GM23338 (cell line): Measurements from ENCODE around the gene CNNM2. TPM values are rescaled to one million over a fixed set of nuclear protein-coding genes. Genes with fewer than 3 reads are reported as not detected.

Experiments used
- ATAC-seq: fragments of 200-7000 bp; cut with Tn5 transposase; 3 replicates; pipeline ENCODE4 v1.9.1; 2020
- DNase-seq: peaks from one replicate; pipeline ENCODE4 v3.0.0-alpha.2; 2015; ENCODE audit warnings: low spot score
- H2AFZ ChIP-seq: fragments of 200-600 bp; sonication (generic); 2 replicates; pipeline ENCODE4 v1.8.0; 2016; ENCODE audit warnings: antibody characterized with exemption, mild to moderate bottlenecking, moderate library complexity
- H3F3A ChIP-seq: fragments of 200-600 bp; sonication (generic); replicated peaks from 2 replicates; pipeline ENCODE4 v1.8.0; 2017; ENCODE audit warnings: antibody characterized with exemption, mixed run types, low read depth
- H3K27ac ChIP-seq: fragments of 200-600 bp; sonication (generic); 2 replicates; pipeline ENCODE4 v1.6.1; 2016; ENCODE audit warnings: low read depth
- H3K27me3 ChIP-seq: fragments of 200-600 bp; sonication (generic); 2 replicates; pipeline ENCODE4 v1.8.0; 2016; ENCODE audit warnings: mild to moderate bottlenecking, mixed run types, moderate library complexity; ENCODE audit not compliant: insufficient read depth
- H3K36me3 ChIP-seq: fragments of 200-600 bp; sonication (generic); 2 replicates; pipeline ENCODE4 v1.8.0; 2016; ENCODE audit warnings: mild to moderate bottlenecking; ENCODE audit not compliant: insufficient read depth
- H3K4me1 ChIP-seq: fragments of 200-600 bp; sonication (generic); 2 replicates; pipeline ENCODE4 v1.8.0; 2016; ENCODE audit warnings: mild to moderate bottlenecking, moderate library complexity; ENCODE audit not compliant: insufficient read depth
- H3K4me2 ChIP-seq: fragments of 200-600 bp; sonication (generic); 2 replicates; pipeline ENCODE4 v1.7.1; 2017; ENCODE audit warnings: mixed run types
- H3K4me3 ChIP-seq: fragments of 200-600 bp; sonication (generic); 2 replicates; pipeline ENCODE4 v1.6.1; 2016; ENCODE audit warnings: mixed run types
- H3K79me2 ChIP-seq: fragments of 200-600 bp; sonication (generic); replicated peaks from 2 replicates; pipeline ENCODE4 v1.8.0; 2017; ENCODE audit warnings: mild to moderate bottlenecking; ENCODE audit not compliant: insufficient read depth
- H3K9me2 ChIP-seq: fragments of 200-600 bp; sonication (generic); 2 replicates; pipeline ENCODE4 v1.8.0; 2017; ENCODE audit not compliant: insufficient read depth
- H4K20me1 ChIP-seq: fragments of 200-600 bp; sonication (generic); replicated peaks from 2 replicates; pipeline ENCODE4 v1.8.0; 2017; ENCODE audit warnings: mild to moderate bottlenecking; ENCODE audit not compliant: insufficient read depth
- H3K27ac Mint-ChIP-seq: 2 replicates; pipeline ENCODE4 v1.8.0; 2020; ENCODE audit warnings: inconsistent platforms, mild to moderate bottlenecking, moderate library complexity, mixed read lengths
- H3K27me3 Mint-ChIP-seq: 3 replicates; pipeline ENCODE4 v1.8.0; 2022; ENCODE audit warnings: low read depth, mild to moderate bottlenecking, moderate library complexity, mixed read lengths, inconsistent platforms; ENCODE audit not compliant: insufficient read depth, poor library complexity
- H3K36me3 Mint-ChIP-seq: 3 replicates; pipeline ENCODE4 v1.8.0; 2021; ENCODE audit warnings: low read depth, mild to moderate bottlenecking, inconsistent platforms, moderate library complexity, mixed read lengths
- H3K4me1 Mint-ChIP-seq: 3 replicates; pipeline ENCODE4 v1.8.0; 2020; ENCODE audit warnings: mild to moderate bottlenecking, inconsistent platforms, mixed read lengths
- H3K4me3 Mint-ChIP-seq: 3 replicates; pipeline ENCODE4 v1.8.0; 2021; ENCODE audit warnings: moderate library complexity, mild to moderate bottlenecking, inconsistent platforms, mixed read lengths
- H3K9me3 Mint-ChIP-seq: 3 replicates; pipeline ENCODE4 v1.8.0; 2020; ENCODE audit warnings: moderate library complexity, mild to moderate bottlenecking, inconsistent platforms, mixed read lengths
- CREB1 ChIP-seq: fragments of 250-450 bp; sonication (Bioruptor Pico); IDR thresholded peaks from 2 replicates; pipeline ENCODE4 v1.5.0; 2020; ENCODE audit warnings: low read depth, mild to moderate bottlenecking, moderate library complexity
- CTCF ChIP-seq, 2 experiments: fragments of 200-600 bp in 1 of 2; sonication (generic) in 1 of 2; conservative IDR thresholded peaks; 2 replicates each; pipeline versions ENCODE4 v1.5.1 to v1.6.1; 2016 to 2017; ENCODE audit warnings: antibody characterized with exemption in 2 of 2, low read depth in 2 of 2, mild to moderate bottlenecking in 2 of 2, moderate library complexity in 1 of 2
- ETS1 ChIP-seq: IDR thresholded peaks from 2 replicates; pipeline ENCODE4 v1.6.1; 2016; ENCODE audit warnings: antibody characterized with exemption
- EZH2 ChIP-seq: fragments of 200-600 bp; sonication (generic); IDR thresholded peaks from one replicate; pipeline ENCODE4 v1.8.0; 2017; ENCODE audit warnings: antibody characterized with exemption, mild to moderate bottlenecking, low read depth; ENCODE audit not compliant: unreplicated experiment
- EZH2phosphoT487 ChIP-seq: fragments of 200-600 bp; sonication (generic); IDR thresholded peaks from one replicate; pipeline ENCODE4 v1.8.1; 2018; ENCODE audit warnings: antibody characterized with exemption; ENCODE audit not compliant: unreplicated experiment
- JUNB ChIP-seq: IDR thresholded peaks from one replicate; pipeline ENCODE4 v1.6.1; 2016; ENCODE audit warnings: antibody characterized with exemption; ENCODE audit not compliant: unreplicated experiment
- NANOG ChIP-seq: IDR thresholded peaks from 2 replicates; pipeline ENCODE4 v1.6.1; 2016; ENCODE audit warnings: antibody characterized with exemption, borderline replicate concordance
- POLR2AphosphoS5 ChIP-seq: IDR thresholded peaks from 2 replicates; pipeline ENCODE4 v1.6.1; 2016; ENCODE audit warnings: antibody characterized with exemption, low read depth
- REST ChIP-seq: IDR thresholded peaks from one replicate; pipeline ENCODE4 v1.6.1; 2018; ENCODE audit warnings: antibody characterized with exemption; ENCODE audit not compliant: unreplicated experiment
- STAT1 ChIP-seq: IDR thresholded peaks from one replicate; pipeline ENCODE4 v1.6.1; 2016; ENCODE audit warnings: antibody characterized with exemption; ENCODE audit not compliant: unreplicated experiment
- ZNF114 ChIP-seq: fragments of 250-450 bp; sonication (Bioruptor Pico); IDR thresholded peaks from 2 replicates; pipeline ENCODE4 v1.5.0; 2020; ENCODE audit warnings: mild to moderate bottlenecking, moderate library complexity
- ZNF331 ChIP-seq: fragments of 250-450 bp; sonication (Bioruptor Pico); IDR thresholded peaks from 2 replicates; pipeline ENCODE4 v1.5.0; 2020; ENCODE audit warnings: low read depth, mild to moderate bottlenecking, moderate library complexity
- ZNF462 ChIP-seq: fragments of 250-450 bp; sonication (Bioruptor Pico); IDR thresholded peaks from 2 replicates; pipeline ENCODE4 v1.5.0; 2020; ENCODE audit warnings: mild to moderate bottlenecking, moderate library complexity
- polyA plus RNA-seq: library from polyadenylated mRNA; unstranded; fragments of >200 nt; fragmentation: Nextera tagmentation; extraction: Ambion mirVana; gene quantifications from 2 replicates; pipeline ENCODE4 v1.2.1, GENCODE V29; 2016
- total RNA-seq: library from RNA; depleted of rRNA; stranded (reverse); fragments of >200 nt; shearing (Covaris generic); gene quantifications from 2 replicates; pipeline ENCODE4 v1.2.3, GENCODE V29; 2014

Gene CNNM2
- total and polyA plus RNA-seq, 2 experiments from 2014 or later, result 4.5 to 31.3 TPM

GRCh38 chr10:102919246-102919959 is 1.3 kb downstream of the CNNM2 start:
- Mint-ChIP-seq H3K9me3 (no peaks in the 10 kb centered on the region), H3K4me3 (peak overlapping the region; percentile 83), H3K4me1 (peaks cover 39% of the 10 kb centered on the region), H3K27ac (no peak overlapping the region), H3K27me3 (peaks cover 23% of the 10 kb centered on the region), H3K36me3 (no peaks in the 10 kb centered on the region; the same call in 2 of the 3 replicates)
- H3K79me2 ChIP-seq, result peaks cover 47% of the 10 kb centered on the region
- peaks cover 22% of the 10 kb centered on the region for H3K27me3 ChIP-seq
- ATAC-seq (peak; percentile 1), DNase-seq (peak; percentile 59)
- H3K27ac ChIP-seq, result no peak overlapping the region
- H3K4me2 ChIP-seq, result peak overlapping the region; percentile 93
- peaks cover 5% of the 10 kb centered on the region; the same call in 1 of the 2 replicates for H4K20me1 ChIP-seq
- no peaks in the 10 kb centered on the region for H3K36me3 ChIP-seq
- peak overlapping the region; percentile 88 for H3K4me3 ChIP-seq
- peaks cover 23% of the 10 kb centered on the region for H3K4me1 ChIP-seq
- no peaks in the 10 kb centered on the region for H3K9me2 ChIP-seq
- TF ChIP-seq STAT1 (no peak), ZNF114 (CRISPR knock-in tag) (no peak), EZH2phosphoT487 (no peak), NANOG (no peak), EZH2 (no peak), ETS1 (no peak), CTCF (conservative IDR thresholded peaks at IDR 0.05; ENCODE audit: low read depth in 2 of 2) (no peak), ZNF462 (CRISPR knock-in tag) (no peak), JUNB (no peak), REST (no peak), CREB1 (CRISPR knock-in tag) (no peak), ZNF331 (CRISPR knock-in tag) (no peak), POLR2AphosphoS5 (no peak)
- H3F3A ChIP-seq, result 0 out of 2 replicates have a peak, but pooled peaks cover 6% of the 10 kb centered on the region
- H2AFZ ChIP-seq, result peak overlapping the region; percentile 96; the same call in 1 of the 2 replicates
